ENCODE results near the gene NDRG4. TPM values are rescaled to one million over a fixed set of nuclear protein-coding genes. Genes with fewer than 3 reads are reported as not detected.

The NDRG4 gene
- total and polyA plus RNA-seq, 2 donors (not counting 3 experiments of a cell fraction or from before 2014, with no cell fraction given), result 35.8 to 74.3 TPM

DNA sequence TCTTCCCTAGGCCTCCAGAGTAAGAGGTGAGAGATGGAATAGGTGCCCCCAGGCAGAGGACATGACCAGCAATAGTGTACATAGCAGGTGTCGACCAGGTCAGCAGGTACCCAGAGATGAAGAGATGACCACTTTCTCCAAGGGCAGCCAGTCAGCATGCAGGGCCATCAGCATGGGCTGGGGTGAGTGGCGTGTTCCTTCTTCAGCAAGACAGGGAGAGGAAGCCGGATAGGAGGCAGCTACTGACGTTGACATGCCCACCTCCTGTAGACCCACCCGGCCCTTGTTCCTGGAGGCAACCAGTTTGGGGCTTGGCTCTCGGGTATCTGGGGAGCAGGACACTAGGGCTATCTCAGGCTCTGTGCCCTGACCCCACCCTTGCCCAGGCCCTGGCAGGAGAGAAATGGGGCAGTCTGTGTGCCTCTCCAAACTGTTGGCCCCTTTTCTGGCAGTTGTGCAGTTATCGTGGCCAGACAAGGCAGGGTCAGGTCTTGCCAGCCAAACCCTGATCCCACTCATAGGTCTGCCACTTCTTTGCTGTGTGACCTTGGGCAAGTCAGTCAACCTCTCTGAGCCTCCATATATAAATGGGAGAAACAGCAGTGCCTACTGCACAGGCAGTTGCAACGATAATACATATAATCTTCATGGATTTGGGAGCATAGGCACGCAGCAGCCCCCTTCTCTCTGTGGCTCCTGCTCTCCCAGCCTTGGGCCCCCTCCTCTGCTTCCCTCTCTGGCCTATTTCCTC, 1.4 kb upstream of the NDRG4 start:
- no TSS peak for BruUV-seq (replicated peaks)
- H3K27me3 ChIP-seq (ENCODE audit: control insufficient read depth in 2 of 2, insufficient read depth in 2 of 2, low read length in 2 of 2), result no peaks in the 10 kb centered on the region
- H3K4me2 ChIP-seq (ENCODE audit: insufficient read depth, low read length), result no peak overlapping the region
- H4K20me1 ChIP-seq (replicated peaks; ENCODE audit: control insufficient read depth, extremely low read depth, insufficient read depth, low read length), result no peaks in the 10 kb centered on the region
- H2AFZ ChIP-seq (ENCODE audit: low read depth, low read length), result no peak overlapping the region
- TF ChIP-seq FOS (IDR thresholded peaks at IDR 0.05; ENCODE audit: borderline replicate concordance, insufficient read depth, low read length) (no peak), POLR2A (IDR thresholded peaks at IDR 0.05; ENCODE audit: low read depth, low read length) (no peak), JUN (IDR thresholded peaks at IDR 0.05; ENCODE audit: borderline replicate concordance, insufficient read depth, insufficient read length, low read depth) (no peak), MYC (IDR thresholded peaks at IDR 0.05; ENCODE audit: low read depth, low read length) (no peak)
- H3K9me3 ChIP-seq (replicated peaks; ENCODE audit: control insufficient read depth, insufficient read depth, low read length), result no peaks in the 10 kb centered on the region
- ChIA-PET POLR2A (no interaction called here), CTCF (no interaction called here)
- H3K4me3 ChIP-seq (replicated peaks in 1 of 3; ENCODE audit: insufficient read depth in 1 of 3, low read depth in 1 of 3, low read length in 3 of 3), result no peak overlapping the region
- dilution Hi-C loops (cut with MboI; ENCODE audit: extremely low pct_ligation_motif_present, low sequenced_read_pairs) (no loop called here), intact Hi-C loops (cut with micrococcal nuclease) (loop anchor here (5.0 kb wide), 1 partner anchor 259 kb away; no protein-coding TSS in a partner anchor)
- H3K9me1 ChIP-seq (replicated peaks; ENCODE audit: control insufficient read depth, extremely low read depth, insufficient read depth, low read length), result no peaks in the 10 kb centered on the region
- H3K79me2 ChIP-seq (ENCODE audit: control insufficient read depth, insufficient read depth, low read length), result no peaks in the 10 kb centered on the region
- H3K9ac ChIP-seq (replicated peaks; ENCODE audit: extremely low read depth, insufficient read depth, low read length), result no peak overlapping the region
- FAIRE-seq, result no peak
- H3K36me3 ChIP-seq (ENCODE audit: control insufficient read depth in 2 of 2, extremely low read depth in 1 of 2, insufficient read depth in 2 of 2, low read length in 2 of 2), result peaks cover 0 to 7% of the 10 kb centered on the region in 2 experiments
- no peak overlapping the region for H3K27ac ChIP-seq (ENCODE audit: insufficient read depth, low read depth, low read length)
- no peaks in the 10 kb centered on the region for H3K4me1 ChIP-seq (ENCODE audit: control insufficient read depth, extremely low read depth, insufficient read depth, low read length)
- DNase-seq (ENCODE audit: low read depth, low spot score), result no peak

DNA sequence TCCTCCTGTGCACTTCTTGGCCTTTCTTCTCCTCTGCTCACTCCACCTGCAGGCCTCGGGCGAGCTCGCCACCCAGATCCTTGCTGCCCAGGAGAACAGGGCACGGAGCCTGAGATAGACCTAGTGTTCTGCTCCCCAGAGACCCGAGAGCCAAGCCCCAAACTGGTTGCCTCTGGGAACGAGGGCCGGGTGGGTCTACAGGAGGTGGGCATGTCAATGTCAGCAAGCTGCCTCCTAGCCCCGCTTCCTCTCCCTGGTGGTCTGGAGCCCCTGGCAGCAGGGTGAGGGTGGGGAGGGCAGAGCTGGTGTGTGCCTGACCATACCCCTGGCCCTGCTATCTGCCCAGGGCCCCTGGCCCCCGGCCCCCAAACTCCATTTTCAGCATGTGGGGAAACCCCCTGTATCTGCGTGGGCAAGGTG, 841 bp upstream of the NDRG4 start:
- no peaks in the 10 kb centered on the region for H4K20me1 ChIP-seq (replicated peaks; ENCODE audit: control insufficient read depth, extremely low read depth, insufficient read depth, low read length)
- intact Hi-C loops (cut with micrococcal nuclease) (loop anchor here (5.0 kb wide), 1 partner anchor 258 kb away; no protein-coding TSS in a partner anchor), dilution Hi-C loops (cut with MboI; ENCODE audit: extremely low pct_ligation_motif_present, low sequenced_read_pairs) (no loop called here)
- H3K27ac ChIP-seq (ENCODE audit: insufficient read depth, low read depth, low read length), result no peak overlapping the region
- no peak overlapping the region for H3K4me3 ChIP-seq (replicated peaks in 1 of 3; ENCODE audit: insufficient read depth in 1 of 3, low read depth in 1 of 3, low read length in 3 of 3)
- H3K36me3 ChIP-seq (ENCODE audit: control insufficient read depth in 2 of 2, extremely low read depth in 1 of 2, insufficient read depth in 2 of 2, low read length in 2 of 2), result peaks cover 0 to 9% of the 10 kb centered on the region in 2 experiments
- no peak overlapping the region for H3K4me2 ChIP-seq (ENCODE audit: insufficient read depth, low read length)
- H3K4me1 ChIP-seq (ENCODE audit: control insufficient read depth, extremely low read depth, insufficient read depth, low read length), result no peaks in the 10 kb centered on the region
- no peaks in the 10 kb centered on the region for H3K79me2 ChIP-seq (ENCODE audit: control insufficient read depth, insufficient read depth, low read length)
- no peaks in the 10 kb centered on the region for H3K27me3 ChIP-seq (ENCODE audit: control insufficient read depth in 2 of 2, insufficient read depth in 2 of 2, low read length in 2 of 2)
- no peak for TF ChIP-seq FOS (IDR thresholded peaks at IDR 0.05; ENCODE audit: borderline replicate concordance, insufficient read depth, low read length)
- no peak for TF ChIP-seq POLR2AphosphoS5 (IDR thresholded peaks at IDR 0.05; ENCODE audit: insufficient read depth, low read depth, low read length)
- TF ChIP-seq MYC (IDR thresholded peaks at IDR 0.05; ENCODE audit: low read depth, low read length), result no peak
- TF ChIP-seq JUN (IDR thresholded peaks at IDR 0.05; ENCODE audit: borderline replicate concordance, insufficient read depth, insufficient read length, low read depth), result no peak
- DNase-seq (ENCODE audit: low read depth, low spot score), result no peak
- CTCF ChIA-PET, result interaction anchor here (1.3 to 1.8 kb wide), 6 partner anchors 12 to 257 kb away, joined by 4 to 13 read pairs (median 6); no protein-coding TSS in a partner anchor
- BruUV-seq (replicated peaks), result no TSS peak
- no peak for FAIRE-seq
- POLR2A ChIA-PET, result no interaction called here
- no peaks in the 10 kb centered on the region for H3K9me3 ChIP-seq (replicated peaks; ENCODE audit: control insufficient read depth, insufficient read depth, low read length)
- no peaks in the 10 kb centered on the region for H3K9me1 ChIP-seq (replicated peaks; ENCODE audit: control insufficient read depth, extremely low read depth, insufficient read depth, low read length)
- H2AFZ ChIP-seq (ENCODE audit: low read depth, low read length), result no peak overlapping the region
- no peak overlapping the region for H3K9ac ChIP-seq (replicated peaks; ENCODE audit: extremely low read depth, insufficient read depth, low read length)

All from endothelial cell of umbilical vein (primary cell).